ENCODE measurements around the gene ARHGAP21.
A peak's percentile ranks its signal among the peaks of the same experiment; 100 is the strongest.
"Not testable (repeated sequence)": the region's sequence is repeated elsewhere in the genome, so short reads cannot be mapped to it uniquely, and the experiment has no call there.

The ARHGAP21 gene

GRCh38 chr10:24723788-24724380 lies at the start of gene ARHGAP21:
Gene ARHGAP21, minus strand, starts transcription at chr10:24723887. Its CDS starts 1,988 bp downstream, at chr10:24721899.
- no peak for DNase-seq

- no peak for DNase-seq
Measured at GRCh38 chr10:24771943-24772694, 48.4 kb upstream of the ARHGAP21 start.

GRCh38 chr10:24764991-24765390 lies 41.3 kb upstream of the ARHGAP21 start:
- DNase-seq = not testable (repeated sequence)

GRCh38 chr10:24762966-24763623 lies 39.4 kb upstream of the ARHGAP21 start:
- DNase-seq = no peak

GRCh38 chr10:24762161-24762924 lies 38.7 kb upstream of the ARHGAP21 start:
- no peak for DNase-seq

- DNase-seq = no peak
Measured at GRCh38 chr10:24759672-24760071, 36.0 kb upstream of the ARHGAP21 start.

- DNase-seq = not testable (repeated sequence)
Measured at GRCh38 chr10:24758254-24758653, 34.6 kb upstream of the ARHGAP21 start.

- DNase-seq = no peak
Measured at GRCh38 chr10:24756283-24756682, 32.6 kb upstream of the ARHGAP21 start.

GRCh38 chr10:24751716-24752115 lies 28.0 kb upstream of the ARHGAP21 start:
- DNase-seq = no peak

- no peak for DNase-seq
Measured at GRCh38 chr10:24750695-24751094, 27.0 kb upstream of the ARHGAP21 start.

- DNase-seq = no peak
Measured at GRCh38 chr10:24748214-24748613, 24.5 kb upstream of the ARHGAP21 start.

- no peak for DNase-seq
Measured at GRCh38 chr10:24744946-24745345, 21.3 kb upstream of the ARHGAP21 start.

- DNase-seq = no peak
Measured at GRCh38 chr10:24740714-24741113, 17.0 kb upstream of the ARHGAP21 start.

GRCh38 chr10:24737001-24737400 lies 13.3 kb upstream of the ARHGAP21 start:
- no peak for DNase-seq

- DNase-seq = no peak
Measured at GRCh38 chr10:24731942-24732341, 8.3 kb upstream of the ARHGAP21 start.

- DNase-seq = no peak
Measured at GRCh38 chr10:24730811-24731210, 7.1 kb upstream of the ARHGAP21 start.

GRCh38 chr10:24727786-24728185 lies 4.1 kb upstream of the ARHGAP21 start:
- no peak for DNase-seq

GRCh38 chr10:24726626-24727025 lies 2.9 kb upstream of the ARHGAP21 start:
- no peak for DNase-seq

GRCh38 chr10:24726029-24726428 lies 2.3 kb upstream of the ARHGAP21 start:
- not testable (repeated sequence) for DNase-seq

- DNase-seq = peak; percentile 92 to 99
Measured at GRCh38 chr10:24724381-24725228, 918 bp upstream of the ARHGAP21 start.

- no peak for DNase-seq
Measured at GRCh38 chr10:24723386-24723787, 300 bp downstream of the ARHGAP21 start.
